ENCODE measurements around the gene TLX1.

Gene TLX1

DNA sequence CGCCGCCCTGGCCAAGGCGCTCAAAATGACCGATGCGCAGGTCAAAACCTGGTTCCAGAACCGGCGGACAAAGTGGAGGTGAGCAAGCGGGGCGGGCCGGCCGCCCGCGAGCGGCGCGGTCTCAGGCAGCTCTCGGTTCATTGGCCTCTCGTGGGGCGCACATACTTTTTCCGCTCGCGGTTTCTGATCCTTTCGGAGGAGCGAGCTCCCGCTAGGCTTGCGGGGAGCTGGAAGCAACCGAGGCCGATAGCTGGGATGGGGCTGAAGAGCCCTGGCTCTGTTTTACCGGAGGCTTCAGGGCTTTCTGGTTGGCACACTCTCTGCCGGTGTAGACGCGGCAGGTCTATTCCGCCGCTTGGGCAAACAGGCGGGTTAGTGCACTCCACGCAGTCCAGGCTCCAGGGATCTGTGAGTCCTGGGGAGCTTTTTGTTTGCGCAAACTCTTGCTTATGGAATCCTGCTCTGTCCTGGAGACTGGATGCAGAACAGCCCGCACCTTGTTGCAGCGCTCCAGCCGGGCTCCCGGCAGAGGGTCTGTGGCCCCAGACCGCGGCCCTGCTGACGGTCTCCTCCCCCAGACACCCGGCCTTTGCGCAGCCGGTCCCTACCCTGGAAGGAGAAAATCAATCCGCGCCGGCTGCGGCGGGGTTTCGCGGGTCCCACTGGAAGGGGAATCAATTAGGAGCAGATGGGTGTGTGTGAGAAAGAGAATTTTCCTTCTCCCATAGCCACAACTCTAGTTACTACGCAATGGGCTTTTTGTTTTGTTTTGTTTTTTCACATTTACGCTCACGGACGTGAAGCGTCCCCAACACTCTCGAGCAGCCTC is 3.4 kb downstream of the TLX1 start:
- peak in 1 of 2 experiments; percentile 35 for DNase-seq

GRCh38 chr10:101135141-101136006 is 4.3 kb downstream of the TLX1 start:
- no peak for DNase-seq

DNA sequence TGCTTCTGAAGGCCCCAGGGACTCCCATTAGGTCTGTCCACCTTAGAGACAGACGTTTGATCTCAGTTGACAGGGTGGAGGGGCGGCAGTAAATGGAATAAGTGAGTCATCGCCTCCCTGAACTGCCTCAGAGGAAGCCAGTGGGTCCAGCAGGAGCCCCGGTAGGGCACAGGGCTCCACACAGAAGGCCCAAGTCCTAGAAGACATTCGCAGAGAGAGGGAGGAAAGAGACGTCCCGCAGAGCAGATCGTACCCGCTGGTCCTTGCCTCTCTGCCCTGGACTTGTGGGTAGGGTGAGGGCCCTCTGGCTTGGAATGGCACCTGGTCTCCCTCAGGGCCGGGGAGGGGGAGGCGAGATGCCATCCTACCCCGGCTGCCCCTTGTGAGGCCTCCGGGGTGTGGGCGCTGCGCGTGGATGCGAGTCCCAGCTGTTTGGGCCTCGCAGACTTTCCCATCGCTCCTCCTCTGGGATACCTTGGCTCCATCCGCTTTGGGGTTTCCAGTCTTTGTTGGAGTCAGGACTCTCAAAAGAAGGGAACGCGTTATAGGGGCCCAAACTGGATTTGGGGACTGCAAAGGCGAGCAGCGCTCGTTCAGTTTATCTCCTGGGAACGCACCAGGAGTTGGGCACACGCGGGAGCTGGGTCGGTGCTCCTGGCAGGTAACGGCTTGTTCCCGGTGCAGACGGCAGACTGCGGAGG is 5.1 kb downstream of the TLX1 start:
- no peak for DNase-seq

DNA sequence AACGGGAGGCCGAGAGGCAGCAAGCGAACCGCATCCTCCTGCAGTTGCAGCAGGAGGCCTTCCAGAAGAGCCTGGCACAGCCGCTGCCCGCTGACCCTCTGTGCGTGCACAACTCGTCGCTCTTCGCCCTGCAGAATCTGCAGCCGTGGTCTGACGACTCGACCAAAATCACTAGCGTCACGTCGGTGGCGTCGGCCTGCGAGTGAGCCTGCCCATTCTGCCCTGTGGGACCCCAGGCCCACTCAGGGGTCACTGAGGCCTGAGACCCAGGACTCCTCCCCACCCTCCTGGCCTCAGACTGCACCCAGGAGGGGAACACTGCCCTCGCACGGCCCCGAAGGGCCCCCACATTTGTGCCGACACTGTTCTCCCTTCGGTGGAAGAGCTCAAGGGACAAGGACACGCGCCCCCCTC is 5.6 kb downstream of the TLX1 start:
- no peak for DNase-seq

GRCh38 chr10:101137271-101137670 is 6.2 kb downstream of the TLX1 start:
- no peak for DNase-seq

- no peak for DNase-seq
These were observed 7.8 kb downstream of the TLX1 start for GRCh38 chr10:101138788-101139420.

DNA sequence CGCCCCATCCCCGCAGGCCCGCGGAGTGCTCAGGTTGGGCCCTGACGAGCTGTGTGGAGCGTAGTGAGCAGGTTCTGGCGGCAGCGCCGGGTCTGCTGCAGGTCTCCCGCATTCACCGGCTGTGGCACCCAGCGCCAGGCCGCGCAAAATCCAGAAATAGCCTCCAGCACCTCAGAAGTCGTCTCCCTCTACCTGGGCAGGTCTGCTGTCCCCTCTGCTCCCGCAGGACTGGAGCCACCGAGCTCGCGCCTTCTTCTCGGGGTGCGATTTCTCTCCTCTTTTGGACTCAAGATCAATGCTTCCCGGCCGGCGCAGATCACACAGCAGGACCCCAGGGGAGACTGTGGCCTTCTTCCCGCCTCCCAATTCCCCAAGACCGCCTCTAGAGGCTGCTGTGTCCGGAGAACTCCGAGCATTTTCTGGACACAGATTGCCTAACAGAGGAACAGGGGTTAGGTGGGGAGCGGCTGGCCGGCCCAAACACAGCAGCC is 8.4 kb downstream of the TLX1 start:
- no peak for DNase-seq

GRCh38 chr10:101140084-101140949 is 9.2 kb downstream of the TLX1 start:
- no peak for DNase-seq

- peak in 1 of 2 experiments; percentile 25 for DNase-seq
These were observed 10.0 kb downstream of the TLX1 start for GRCh38 chr10:101140950-101141615.

- peak; percentile 51 to 81 for DNase-seq
These were observed 10.8 kb downstream of the TLX1 start for GRCh38 chr10:101141616-101142532.

DNA sequence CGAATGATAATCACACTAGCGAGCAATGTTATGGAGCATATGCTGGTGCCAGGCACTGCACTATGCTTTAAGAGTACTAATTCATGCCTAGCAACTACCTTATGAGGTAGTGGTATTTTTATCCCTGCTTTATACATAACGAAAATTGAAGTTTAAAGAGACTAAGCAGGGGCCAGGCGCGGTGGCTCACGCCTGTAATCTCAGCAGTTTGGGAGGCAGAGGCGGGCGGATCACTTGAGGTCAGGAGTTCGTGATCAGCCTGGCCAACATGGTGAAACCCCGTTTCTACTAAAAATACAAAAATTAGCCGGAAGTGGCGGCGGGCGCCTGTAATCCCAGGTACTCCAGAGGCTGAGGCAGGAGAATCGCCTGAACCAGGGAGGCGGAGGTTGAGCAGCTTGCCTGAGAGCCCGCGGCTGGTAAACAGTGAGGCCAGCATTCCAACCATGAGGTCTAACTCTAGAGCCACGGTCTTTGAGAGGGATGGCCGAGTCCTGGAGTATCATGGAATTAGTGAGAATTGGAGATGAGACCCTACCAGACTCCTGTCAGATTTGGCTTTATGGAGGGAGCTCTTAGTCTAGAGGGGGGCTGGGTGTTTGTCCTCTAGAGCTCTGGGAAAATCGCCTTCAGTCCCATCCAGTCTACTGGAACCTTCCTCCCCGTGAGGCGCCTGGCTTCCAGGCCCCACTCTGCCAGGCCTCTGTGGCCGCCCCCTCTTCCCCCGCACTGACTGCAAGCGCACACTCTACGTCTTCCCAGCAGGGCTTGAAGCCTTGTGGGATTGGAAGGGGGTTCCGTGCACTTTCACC is 11.6 kb downstream of the TLX1 start:
- DNase-seq = no peak

DNA sequence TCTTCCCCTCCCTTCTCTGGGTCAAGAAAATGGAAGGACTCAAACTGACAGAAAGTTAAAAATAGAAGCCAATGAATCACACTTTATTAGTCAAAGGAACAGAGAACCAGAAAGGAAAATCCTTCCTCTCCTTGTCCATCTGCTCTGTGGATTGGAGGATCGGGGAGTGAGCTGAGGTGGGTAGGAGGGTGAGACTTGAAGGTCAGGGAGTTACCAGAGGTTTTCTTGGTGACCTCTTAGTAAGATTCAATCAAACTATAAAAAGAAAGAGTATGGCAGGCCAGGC is 12.2 kb downstream of the TLX1 start:
- no peak for DNase-seq

GRCh38 chr10:101144053-101144452 is 13.0 kb downstream of the TLX1 start:
- DNase-seq = no peak

- DNase-seq = no peak
These were observed 14.0 kb downstream of the TLX1 start for GRCh38 chr10:101145145-101145544.

GRCh38 chr10:101145750-101146391 is 14.8 kb downstream of the TLX1 start:
- DNase-seq = no peak

DNA sequence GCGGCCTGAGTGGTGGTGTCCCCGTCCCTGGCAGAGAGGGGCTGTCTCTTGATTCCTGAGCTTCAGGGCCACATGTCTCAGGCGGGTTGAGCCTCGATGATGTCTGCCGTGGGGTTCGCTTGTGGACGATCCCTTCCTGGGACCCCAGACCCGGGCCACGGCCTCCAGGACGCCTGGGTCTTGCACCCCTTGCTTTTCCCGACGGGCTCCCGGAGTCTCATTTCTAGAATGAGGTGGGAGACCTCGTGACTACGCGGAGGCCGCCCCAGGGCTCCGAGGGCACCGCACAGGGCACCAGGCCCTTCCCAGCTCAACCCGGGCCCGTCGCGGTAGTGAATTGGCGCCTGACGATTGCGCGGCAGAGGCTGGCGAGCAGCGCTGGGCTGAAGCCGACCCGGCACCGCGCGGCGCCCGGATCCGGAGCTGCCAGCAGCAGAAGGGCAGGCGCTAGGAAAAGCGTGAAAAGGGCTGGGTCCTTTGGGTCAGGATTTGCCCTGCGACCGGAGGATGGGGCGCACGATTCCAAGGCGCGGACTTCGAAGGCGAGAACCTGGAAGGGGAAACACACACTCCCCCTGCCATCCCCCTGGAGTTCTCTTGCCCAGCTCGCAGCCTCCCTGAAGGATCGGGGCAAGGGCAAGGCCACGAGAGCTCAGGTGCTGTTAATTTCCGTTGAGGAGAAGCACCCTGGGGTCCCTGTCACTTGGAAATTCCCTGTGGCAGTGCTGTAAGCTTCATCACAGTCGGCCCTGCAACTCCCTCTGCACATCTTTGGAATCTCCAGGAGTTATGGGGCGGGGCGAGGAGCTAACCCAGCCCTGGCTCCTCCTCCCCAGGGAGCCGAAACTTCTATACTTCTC is 15.5 kb downstream of the TLX1 start:
- DNase-seq = no peak

GRCh38 chr10:101151395-101151794 is 20.3 kb downstream of the TLX1 start:
- DNase-seq = no peak

GRCh38 chr10:101152316-101152715 is 21.2 kb downstream of the TLX1 start:
- no peak for DNase-seq
